RPMI7951 (cell line): ENCODE data around the gene HOXB6. TPM values are rescaled to one million over a fixed set of nuclear protein-coding genes. Genes with fewer than 3 reads are reported as not detected.

Experiments used
- DNase-seq: peaks from one replicate; pipeline ENCODE4 v3.0.0-alpha.2; 2012; ENCODE audit warnings: low read depth
- total RNA-seq: library from RNA; depleted of rRNA; stranded (reverse); fragments of >200 nt; shearing (Covaris generic); gene quantifications from 2 replicates; pipeline ENCODE4 v1.2.3, GENCODE V29; 2014; rRNA removed

Gene HOXB6
- 4.8 and 7.3 TPM in 2 replicates for total RNA-seq

DNA sequence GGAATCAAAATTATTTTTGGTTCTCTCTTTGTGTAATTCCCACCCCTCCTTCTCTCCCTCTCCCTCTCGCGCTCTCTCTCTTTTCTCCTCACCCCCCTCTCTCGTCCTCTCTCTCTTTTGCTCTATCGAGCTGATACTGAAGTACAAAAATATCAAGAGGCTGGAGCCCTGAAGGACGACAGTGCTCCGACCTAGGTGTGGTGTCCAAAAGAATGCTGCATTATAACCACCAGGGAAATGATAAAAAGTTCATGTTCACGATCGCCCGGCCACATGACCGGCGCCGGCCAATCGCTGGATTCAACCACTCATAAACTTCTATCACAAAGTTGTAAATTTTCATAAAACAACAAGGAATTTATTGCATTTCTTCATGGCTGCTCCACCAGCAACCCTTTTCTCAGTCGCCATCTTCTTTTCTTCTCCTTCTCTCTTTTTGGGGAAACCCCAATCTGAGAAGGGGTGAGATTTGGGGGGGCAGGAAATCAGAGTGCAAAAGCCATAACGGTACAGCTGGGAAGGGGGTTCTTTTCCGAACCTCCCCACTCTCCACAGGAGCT is at the start of gene HOXB6:
HOXB6 (minus strand) TSS at position 217 of the 560 bp plus-strand sequence. CDS start 6,836 bp downstream, outside the sequence.
- peak; percentile 71 for DNase-seq

DNA sequence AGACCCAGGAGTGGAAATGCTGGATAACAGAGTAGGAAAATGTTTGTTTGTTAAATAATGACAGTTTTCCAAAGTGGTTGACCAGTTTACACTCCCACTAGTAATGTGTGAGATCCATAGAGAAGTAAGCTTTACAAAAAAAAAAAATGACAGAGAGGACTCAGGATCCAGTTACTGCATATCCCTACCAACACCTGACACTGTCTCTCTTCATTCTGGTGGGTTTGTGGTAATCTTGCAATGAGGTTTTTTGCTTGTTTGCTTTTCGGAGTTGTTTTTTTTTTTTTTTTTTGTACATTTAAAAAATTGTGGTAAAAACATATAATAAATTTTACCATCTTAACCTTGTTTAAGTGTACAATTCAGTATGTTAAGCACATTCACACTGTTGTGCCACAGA is 45.0 kb upstream of the HOXB6 start:
- no peak for DNase-seq

DNA sequence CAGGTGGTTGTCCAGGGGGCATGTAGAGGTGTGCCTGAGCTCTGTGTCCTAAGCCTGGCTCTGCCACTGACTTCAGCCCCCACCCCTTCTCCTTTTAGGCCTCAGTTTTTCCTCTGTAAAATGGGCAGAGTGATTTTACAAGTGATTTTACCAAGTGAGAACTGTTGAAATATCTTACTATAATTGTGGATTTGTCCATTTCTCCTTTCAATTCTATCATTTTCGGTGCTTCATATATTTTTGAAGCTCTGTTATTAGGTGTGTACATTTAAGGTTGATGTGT is 43.1 kb upstream of the HOXB6 start:
- no peak for DNase-seq

DNA sequence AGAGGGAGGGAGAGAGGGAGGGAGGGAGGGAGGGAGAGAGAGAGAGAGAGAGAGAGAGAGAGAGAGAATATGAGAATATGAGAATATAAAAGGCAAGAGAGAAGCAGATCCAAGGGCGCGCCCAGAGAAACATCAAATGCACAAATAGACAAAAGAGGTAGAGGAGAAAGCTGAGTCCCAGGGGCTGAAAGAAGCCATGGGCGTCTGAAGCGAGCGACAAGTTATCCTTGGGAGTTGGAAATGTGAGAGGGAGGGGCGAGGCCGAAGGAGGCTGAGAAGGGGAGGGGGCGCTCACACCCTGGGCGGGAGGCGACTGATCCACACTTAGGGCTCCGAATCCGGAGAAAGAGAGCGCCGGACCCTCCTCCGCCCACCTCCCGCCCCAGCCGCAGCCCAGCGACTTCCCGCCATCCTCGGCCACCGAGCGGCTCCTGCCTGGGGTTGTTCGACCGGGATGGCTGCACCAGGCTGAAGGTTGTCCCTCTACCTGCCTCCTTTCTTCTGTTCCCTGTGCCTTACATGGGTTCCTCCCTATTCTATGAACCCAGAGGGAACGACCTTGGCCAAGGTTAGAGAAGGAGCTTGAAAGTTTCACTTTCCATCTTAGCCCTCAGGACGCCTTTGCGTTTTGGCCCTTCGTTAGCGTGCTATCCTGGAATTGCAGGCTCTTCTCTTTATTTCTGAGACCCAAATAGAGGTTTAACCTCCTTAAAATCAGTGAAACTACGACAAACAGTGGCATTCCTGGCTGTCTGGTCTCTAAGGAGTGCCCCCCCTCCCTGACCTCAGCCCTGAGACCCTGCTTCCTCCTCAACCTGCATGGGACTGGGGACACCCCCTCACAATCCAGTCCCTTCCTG is 42.5 kb upstream of the HOXB6 start:
- peak; percentile 31 for DNase-seq

DNA sequence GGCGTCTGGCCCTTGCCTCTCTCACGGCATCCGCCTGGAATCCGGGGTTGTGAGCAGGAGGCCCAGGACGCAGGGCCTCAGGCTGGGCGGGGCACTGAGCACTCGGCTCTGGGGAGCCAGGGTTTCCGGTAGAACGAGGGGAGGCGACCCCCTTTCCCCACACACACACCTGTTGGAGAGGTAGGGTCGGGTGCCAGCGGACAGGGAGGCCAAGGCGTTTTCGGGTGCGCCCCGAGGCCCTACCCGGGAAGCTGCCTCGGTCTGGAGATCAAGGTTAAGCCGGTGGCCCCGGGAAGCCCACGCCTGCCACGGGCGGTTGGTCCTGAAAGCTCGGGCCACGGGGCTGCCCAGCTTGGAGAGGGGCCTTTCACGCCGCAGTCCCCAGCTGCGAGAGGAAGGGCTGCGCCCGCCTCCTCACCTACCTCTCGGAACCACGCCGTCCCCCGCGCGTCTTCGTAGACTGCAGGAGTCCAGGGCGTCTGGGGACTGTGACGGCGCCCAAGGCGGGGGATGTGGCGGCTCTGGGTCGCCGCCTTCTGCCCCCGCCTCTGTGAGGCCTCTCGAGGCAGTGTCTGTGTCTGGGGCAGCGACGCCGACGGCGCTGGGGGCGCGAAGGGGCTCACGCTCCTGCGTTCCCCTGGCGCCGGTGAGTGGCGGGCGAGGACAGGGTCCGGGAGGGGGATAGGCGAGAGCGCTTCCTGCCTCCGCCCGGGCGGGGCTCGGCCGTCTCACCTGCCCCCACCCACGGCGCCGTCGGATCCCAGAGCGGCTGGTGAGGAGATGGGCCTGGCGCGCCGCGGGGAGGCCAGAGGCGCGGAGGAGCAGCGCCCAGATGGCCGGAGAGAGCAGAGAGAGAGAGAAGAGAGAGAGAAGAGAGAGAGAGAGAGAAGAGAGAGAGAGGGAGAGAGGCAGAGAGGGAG is 41.7 kb upstream of the HOXB6 start:
- no peak for DNase-seq

DNA sequence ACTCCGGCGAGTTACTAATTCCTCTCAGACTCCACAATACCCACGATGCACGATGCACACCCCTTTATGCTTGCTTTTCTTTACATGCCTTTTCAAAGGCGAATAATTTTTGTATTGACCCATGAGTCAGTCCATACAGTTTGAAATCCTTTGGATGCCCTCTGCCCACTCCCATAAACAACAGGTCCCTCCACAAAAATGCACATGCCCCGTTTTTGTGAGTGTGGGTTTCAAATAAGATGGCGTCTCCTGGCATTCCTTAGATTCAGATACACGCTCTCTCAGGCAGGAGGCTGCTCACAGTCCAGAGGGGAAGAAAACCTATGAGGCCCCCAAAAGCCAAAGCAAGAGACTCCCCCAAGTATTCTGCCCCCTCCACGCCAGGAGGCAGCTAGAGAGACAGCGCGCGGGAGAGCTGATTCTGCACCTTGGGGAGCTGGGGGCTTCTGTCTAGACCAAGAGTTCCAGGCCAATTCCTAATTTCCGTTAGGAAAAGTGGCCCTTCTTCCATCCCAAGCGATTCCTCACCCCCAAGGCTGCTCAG is 40.9 kb upstream of the HOXB6 start:
- DNase-seq = no peak

DNA sequence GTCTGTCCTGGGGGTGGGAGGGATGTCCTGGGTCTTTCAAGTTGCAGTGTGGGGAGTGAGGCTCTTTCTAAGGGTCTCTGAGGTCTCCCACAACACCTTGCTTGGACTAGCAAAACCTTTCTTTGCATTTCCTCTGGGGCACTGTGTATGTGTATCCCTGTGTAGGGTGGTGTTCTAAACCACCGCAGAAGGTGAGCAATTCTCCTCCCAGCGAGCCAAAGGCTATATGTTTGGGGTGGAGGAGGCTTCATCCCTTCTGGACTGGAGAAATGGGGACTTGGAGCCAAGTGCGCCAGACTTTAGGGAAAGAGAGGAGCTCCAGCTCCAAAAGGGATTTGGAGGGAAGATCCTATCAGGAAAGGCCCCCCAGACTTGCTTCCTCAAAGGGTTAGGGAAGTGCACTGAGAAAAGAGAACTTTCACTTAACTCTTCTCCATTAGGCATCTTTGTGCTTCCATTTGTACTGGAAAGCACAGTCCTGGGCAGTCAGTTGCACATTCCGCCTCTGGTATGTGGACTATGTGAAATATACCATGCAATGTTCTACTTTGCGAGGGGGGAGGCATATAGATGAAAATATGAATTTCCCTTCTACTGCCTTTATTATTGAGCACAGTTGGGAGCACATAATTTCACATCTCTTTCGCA is 40.2 kb upstream of the HOXB6 start:
- no peak for DNase-seq

DNA sequence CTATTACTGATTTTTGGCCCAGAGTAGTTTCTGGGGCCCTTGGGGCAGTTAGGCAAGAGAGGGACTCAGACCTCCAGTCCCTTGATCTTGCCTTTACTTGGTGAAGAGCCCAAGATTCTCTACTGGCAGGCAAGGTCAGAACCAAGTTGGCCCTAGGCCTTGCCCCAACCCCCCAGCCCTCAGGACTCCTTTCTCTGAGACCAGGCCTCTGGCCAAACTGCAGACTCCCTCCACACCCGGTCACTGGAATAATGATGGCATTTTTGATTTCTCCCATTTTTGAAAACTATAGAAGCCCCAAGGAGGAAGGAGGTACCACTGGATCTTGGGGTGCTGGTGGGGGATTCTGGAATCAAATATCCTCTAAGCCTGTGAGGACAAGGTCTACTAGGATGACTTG is 39.4 kb upstream of the HOXB6 start:
- no peak for DNase-seq

DNA sequence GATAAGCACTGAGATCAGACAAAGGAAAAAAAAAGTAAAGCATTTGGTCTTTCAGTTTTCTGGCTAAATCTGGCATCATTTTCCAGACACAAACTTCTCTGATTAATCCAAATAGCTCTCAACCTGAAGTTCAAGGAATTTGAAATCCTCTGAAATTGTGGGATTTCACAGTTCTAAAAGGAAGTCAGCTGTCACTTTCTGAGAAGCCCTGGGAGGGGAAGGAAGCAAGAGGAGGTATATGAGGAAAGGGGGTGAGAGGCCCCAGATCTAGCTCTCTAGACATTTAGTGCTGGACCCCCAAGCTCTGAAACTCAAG is 38.9 kb upstream of the HOXB6 start:
- no peak for DNase-seq

DNA sequence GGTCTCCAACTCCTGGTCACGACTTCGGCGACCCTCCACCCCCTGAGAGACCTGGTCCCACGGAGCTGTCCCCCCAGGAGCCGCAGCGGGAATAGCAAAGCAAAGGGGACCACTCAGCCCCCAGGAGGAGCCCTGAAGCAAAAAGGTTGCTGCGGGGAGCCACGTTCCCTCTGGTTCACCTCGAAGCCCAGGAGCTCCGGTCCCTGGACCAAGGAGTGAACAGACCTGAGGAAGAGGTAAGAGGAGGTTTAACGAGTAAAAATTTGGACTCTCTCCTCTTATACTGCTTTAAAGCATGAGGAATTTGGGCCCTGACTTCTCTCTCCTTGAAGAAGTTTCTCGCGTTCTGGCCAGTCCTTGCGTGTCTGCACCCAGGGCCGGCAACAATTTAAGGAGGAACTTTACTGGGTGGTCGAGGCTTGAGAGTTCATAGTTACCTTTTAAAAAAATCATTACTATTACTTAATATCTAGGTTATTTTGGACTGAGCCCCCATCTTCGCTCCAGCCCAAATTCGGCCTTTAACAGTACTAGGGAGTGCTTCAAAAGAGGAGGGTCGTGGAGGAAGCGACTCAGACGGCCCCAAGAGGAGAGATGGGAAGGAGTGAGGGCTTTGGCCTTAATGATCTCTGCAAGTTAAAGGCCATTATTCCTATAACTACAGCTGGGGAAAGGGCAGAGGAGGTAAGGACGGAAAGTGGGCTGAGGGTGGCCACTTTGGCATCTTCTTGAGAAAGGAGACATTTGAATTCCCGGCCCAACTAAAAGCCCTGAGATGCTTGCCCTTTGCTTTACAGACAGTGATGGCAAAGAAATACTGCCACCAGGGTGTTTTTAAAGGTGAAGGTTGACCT is 38.3 kb upstream of the HOXB6 start:
- no peak for DNase-seq

DNA sequence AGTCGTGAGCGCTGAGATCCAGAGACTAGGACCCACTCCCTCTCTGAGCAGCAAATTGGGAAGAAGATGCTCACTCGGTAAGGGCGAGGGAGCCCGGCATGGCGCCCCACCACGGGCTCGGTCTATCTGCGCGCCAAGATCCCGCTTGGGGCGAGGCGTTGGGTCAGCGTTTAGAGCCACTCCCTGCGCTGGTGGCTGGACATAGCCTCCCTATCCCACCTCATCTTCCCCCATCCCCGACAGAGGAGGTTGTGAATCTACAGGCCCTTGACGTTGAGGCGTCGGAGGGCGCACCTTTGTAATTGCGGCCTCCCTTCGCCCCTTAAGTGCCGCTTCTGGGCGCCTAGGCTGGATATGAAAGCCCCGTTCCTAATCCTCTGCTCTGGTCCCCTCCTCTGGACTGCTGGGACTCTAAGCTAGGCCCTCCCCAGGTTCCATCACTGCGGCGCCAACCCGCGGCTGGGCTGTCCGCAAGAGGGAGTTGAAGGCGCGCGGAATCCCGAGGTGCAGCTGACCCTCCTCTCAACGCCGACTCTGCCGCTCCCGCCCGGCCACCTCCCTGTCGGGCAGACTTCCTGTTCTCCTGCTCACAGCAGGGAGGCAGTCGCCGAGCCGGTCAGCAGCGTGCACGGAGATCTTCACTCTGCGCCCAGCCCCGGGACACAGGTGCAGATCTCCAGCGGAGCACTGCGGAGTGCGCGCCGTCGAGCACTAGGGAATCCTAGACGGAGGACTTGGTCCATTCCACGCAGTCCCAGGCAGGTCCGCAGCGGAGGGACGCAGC is 37.5 kb upstream of the HOXB6 start:
- DNase-seq = no peak

DNA sequence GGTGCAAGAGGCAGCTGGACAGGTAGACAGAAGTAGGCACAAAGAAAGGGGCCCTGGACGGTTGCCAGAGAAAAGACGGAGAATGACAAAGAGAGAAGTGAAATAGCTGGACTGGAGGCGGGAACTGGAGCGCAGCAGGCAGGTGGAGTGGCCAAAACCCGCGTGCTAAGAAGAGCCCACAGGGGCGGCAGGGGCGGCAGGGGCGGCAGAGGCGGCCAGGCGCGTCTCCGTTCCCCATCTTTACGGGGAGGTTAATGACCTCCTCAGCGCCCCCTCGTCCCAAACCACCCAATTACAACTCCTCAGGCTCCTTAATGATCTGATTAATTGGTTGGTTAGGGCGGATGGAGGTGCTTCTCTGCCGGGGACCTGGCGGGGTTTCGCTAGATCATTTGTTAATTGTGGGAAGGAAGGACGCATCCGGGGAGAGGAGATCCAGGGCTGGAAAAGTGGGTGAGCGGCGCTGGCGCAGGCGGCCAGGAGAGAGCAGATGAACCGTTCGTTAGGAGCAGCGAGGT is 36.8 kb upstream of the HOXB6 start:
- DNase-seq = no peak

DNA sequence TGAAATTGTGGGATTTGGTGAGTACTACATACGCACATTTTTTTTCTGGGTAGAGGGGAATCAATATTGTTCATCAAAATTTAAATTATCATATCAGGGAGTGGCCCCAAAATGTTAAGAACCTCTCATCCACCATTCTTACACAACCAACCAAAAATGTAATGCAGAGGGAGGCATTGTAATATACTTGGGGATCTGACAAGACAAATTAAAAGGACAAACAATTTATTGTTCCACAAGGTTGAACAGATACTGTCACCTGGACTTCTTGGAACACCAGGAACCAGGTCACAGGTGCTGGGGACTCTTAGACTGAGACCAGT is 36.0 kb upstream of the HOXB6 start:
- no peak for DNase-seq

DNA sequence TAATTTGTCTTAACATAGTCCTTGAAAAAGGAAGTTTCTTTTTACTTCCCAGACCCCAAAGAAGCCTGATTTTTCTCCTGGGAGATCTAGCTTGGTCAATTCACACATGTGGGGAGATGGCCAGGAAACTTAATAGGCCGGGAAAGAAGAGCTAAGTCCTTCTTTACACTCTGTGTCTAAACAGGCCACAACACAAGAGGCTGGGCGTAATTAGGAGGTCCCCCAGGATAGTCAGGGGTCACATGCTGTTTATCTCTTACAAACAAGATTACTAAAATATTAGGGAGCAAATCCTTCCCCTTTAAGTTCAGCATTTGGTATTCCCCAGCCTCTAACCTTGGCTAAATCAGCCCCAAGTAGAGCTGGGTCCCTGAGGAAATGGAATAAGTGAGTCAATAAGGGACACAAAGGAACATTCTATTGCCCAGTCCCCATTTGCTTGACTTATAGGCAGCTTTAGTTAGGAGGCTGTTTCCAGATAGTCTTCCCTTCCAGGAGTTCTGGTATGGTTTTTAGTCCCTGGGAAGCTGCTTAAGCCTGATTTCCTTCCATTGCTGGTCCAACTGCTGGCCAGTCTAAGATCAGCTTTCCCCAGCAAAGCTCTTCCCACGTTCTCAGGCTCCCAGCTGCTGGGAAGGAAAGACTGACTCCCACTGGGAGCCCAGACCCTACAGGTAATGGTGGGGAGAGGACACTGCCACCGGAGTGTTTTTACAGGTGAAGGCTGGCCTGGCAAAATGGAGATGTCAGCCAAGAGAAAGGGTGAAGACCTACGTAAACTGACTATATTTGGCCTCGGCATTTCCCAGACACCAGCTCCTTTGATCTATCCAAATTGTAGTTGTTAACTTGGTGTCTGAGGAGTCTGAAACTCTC is 35.4 kb upstream of the HOXB6 start:
- peak; percentile 42 for DNase-seq

DNA sequence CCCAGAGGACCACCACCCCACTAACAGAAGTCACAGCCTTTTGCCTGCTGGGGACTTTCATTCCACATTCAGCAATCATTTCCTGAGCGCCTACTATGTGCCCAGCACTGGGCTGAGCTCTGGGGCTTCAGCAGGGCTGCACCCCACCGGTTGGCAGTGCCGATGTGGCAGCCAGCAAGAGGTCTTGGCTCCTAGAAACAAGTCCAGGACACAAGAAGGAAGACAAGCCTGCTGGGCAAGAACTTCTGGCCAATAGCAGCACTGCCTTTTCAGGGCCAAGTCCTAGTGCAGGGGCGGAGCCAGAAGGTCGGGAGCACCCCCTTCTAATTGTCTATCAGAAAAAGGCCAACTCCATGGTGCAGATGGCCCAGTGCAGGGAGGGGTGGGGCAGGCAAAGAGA is 34.4 kb upstream of the HOXB6 start:
- peak; percentile 20 for DNase-seq

DNA sequence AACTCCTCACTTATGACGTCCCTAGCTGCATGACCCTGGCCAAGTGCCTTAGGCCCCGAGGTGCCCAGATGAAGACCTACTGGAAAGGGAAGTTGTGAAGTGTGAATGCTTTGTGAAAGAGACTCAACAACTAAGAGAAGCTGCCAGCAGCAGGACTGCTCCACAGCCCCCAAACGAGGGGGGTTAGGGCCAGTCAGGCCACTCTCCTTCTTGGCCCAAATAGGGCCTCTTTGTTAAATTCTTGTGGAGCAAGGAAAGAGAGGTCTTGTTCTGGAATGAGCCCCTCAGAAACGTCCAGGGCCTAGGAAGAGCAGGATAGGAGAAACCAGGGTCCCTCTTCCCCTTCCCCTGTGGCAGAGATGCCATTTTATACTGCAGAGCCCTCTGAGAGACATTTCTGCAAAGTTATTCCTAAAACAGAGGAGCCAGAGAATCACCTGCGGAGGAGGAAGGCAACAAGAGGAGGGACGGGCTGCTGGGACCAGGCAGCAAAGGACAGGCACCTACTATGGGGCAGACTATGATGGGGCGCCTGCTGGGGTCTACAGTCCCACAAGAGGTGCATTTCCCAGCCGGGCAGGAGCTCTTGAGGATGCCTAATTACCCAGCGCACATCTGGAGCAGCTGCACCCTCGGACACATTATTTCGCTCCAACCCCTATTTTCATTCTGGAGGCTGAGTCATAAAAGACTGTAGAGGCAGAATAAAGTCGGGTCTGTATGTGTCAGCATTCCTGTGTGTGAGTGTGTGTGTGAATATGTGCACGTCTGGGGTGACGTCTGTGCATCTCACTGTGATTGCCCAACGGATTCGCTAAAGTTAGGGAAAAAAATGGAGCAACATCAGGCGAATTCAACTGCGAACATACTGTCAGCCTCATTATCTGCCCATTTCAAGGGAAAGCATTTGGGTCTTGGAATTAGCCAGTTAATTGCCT is 32.8 kb upstream of the HOXB6 start:
- DNase-seq = peak; percentile 88

DNA sequence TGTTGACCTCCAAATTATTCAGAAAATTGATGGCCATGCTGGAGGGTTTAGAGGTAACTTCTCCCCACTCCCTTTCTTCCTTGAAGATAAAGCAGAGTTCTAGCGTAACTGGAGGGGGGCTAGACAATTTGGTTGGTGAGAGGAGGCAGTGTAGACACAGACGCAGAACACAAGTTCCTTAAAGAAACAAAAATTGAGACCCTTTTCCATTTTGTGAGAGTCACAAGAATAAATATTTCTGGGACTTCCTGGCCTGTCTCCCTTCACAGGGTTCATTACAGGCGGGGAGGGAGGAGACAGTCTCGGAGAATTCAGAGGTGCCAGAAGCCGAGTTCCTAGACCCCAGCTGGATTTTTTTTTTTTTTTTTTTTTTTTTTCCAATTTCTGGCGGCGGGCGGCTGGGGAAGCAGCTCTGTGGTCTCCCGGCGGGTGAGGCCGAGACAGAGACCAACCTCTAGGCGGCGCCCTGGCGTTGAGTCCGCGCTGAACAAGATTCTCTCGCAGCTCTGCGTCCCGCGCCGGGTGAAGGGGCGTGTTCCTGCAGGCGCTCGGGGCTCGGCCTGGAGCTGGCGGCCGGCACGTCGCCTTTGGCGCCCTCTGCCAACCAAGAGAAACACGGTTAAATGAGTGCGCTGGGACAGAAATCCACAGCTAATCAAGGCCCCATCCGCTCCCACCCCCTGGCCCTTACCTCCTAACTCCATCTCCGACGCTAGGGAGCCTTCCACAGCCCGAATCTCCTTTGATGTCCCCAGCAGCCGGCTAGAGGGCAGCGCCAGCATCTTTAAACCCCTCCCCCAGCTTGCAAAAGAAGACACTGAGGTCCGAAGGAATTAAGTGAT is 31.6 kb upstream of the HOXB6 start:
- peak; percentile 79 for DNase-seq
